Eye (tissue), 1 donor: ENCODE measurements around the gene PLXNA2.

Experiments
- DNase-seq: peaks from one replicate; pipeline ENCODE4 v3.0.0-alpha.2; 2015

Gene PLXNA2

DNA sequence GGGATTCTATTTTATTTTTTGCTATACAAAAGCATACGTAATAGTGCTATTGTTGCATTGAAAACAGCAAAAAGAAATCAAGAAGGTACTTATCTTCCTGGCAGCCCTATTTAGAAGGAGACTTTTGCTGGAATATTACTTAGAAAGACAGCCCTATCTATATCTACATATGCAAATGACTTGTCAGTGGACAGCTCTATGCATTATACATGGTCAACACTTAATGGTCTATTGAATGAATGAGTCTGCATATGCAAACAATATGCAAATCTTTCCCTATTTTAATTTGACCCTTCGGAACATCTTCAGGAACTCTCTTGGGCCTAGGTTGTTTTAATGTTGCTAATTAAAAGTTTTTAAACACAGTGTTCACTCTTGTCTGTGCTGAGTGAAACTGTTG, 110.8 kb downstream of the PLXNA2 start:
- no peak for DNase-seq

DNA sequence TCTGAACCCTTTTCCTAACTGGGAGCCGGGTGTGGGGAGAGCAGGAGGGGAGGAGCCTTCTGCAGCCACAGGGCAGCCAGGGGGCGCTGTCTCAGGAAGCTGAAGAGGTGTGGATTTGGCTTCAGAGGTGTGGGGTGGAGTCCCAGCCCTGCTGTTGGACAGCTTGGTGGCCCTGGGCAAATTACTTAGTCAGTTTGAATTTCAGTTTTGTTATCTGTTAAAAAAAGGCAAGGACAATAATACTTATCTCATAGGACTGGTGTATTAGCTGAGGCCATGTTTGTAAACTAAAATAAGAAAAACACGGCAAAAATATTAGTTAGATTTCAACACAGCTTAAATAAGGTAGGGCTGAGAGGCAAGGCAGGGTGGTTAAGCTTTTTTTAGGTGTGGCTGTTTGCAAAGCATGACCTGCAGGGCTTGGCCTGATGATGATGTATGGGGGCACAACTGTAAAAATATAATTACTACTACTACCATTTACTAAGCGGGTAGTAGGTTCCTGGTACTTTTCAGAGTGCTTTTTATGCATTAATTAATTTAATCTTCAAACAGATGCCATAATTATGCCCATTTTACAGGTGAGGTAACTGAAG, 111.8 kb downstream of the PLXNA2 start:
- DNase-seq: peak; percentile 82

DNA sequence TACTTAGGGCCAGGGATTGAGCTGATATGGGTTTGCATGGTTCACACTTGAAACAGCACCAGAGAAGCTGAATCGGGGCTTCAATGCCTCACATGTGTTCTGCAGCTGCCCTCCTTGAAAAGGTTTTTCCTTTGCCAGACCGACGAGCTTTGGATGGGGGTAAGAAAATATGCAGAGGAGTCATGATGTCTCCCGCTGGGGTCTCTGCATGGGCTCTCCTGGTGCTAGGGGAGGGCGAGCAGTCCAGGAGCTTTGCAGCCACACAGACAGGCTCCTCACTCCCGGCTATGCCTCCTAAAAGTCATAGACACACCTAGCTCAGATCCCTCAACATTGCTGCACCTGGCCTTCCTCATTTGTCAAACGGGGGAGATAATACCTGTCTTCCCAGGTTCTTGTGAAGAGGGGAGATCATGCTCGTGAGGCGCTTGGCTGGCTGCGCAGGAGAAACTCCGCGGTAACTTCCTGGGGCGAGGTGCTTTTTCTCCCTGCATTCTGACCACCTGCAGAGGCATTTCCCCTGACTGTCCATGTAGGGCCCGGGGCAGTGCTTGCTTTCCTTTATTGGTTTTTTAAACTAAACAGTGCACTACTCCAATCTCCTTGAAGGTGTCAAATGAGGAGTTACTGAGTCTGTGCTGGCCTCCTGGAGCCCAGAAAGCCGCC, 112.4 kb downstream of the PLXNA2 start:
- no peak for DNase-seq

DNA sequence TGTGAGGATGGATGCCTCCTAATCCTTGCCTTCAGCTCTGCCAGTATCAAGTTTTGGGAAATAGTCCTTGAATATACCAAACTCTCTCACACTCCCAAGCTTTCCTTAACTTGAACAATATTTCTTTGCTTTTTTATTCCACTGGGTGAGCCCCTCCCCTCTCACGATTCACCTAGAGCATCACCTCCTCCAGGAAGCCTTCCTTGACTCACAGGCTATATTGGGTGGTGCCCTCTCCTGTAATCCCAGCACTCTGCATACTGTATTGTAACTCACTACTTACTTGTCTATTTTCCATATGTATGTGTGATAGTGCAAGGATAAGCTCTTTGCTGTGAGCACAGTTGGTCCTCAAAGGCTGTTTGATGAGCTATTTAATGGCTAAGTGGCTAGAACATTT, 114.7 kb downstream of the PLXNA2 start:
- no peak for DNase-seq

DNA sequence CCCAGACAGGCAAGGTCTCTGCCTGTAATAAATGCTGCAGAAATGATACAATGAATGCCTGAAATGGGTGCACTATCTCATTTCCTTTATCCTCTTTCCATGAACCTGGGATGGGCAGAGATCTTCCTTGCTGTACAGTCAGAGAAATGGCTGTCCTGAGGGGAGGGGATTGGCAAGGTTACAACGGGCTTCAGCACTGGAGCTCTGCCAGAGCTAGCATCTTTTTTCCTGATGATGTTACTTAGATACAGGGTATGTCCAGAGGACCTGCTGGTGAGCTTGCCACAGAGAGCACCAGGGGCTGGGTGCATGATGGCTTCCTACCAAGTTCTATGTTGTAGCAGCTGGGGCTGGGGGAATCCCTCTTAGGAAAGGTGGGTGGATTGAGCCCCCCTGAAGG, 115.1 kb downstream of the PLXNA2 start:
- DNase-seq: no peak

DNA sequence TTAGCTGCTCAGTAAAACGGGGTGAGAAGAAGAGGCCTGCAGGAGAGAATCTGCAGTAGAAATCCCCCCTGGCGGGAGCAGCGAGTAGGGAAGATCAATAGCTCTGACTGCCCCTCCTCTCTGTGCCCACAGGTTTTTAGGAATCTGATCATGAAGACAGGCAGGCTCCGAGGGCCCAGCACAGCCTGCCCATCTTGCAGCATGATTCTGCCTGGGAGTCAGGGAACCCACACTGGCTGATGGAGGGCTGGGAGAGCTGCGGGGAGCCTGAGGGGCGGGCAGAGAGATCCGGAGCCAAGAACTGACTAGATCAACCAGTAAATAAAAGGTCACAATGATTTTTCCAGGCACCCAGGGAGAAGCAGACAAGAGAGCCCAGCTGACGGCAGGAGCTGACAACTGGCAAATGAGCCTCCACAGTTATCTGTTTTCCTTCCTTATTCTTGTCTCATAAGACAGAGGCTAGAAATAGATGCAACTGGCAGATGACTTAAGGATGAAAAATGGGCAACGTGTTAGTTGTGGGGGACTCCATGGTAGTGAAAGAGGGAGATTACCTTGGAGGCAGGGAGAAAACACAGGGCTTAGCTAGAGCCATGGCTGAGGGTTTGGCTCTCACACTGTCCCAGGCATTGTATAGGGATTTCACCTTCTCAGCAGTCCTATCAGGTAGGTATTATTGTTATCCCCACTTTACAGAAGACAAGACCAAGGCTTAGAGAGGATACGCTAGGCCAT, 116.2 kb downstream of the PLXNA2 start:
- DNase-seq: no peak

DNA sequence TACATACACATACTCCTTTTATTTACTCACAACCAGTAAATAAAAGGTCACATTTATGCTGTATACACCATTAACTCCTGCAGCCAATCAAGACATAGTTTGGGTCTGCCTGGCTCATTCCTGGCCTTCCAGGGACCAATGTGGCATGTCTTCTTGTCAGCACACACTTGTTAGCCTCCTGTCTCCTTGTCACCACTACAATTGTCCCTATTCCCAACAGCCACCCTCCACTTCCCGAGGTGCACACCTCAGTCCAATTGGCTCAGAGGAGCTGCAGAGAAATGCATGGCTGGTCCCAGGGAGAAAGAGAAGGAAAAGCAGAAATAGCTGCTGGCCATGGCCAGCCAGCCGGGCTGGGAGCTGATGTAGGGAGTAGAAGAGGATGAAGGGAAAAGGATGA, 116.9 kb downstream of the PLXNA2 start:
- DNase-seq: no peak

DNA sequence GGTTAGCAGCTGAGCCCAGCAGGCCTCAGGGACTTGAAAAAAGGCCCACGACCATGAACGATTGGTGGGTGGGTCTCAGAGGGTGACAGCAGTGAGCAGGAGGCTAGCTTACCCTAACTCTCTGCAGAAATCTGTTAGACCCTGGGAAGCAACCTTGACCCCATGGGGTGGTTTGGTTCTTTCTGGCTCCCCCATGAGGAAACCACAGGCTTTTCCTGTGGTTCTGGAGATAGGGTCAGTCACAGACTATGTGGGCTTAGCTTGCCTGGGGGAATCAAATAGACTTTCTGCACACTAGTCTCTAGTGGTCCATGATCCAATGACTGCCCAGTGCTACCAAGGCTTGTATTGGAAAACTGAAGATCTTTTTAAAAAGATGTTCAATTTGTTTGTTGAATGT, 118.1 kb downstream of the PLXNA2 start:
- DNase-seq: no peak

DNA sequence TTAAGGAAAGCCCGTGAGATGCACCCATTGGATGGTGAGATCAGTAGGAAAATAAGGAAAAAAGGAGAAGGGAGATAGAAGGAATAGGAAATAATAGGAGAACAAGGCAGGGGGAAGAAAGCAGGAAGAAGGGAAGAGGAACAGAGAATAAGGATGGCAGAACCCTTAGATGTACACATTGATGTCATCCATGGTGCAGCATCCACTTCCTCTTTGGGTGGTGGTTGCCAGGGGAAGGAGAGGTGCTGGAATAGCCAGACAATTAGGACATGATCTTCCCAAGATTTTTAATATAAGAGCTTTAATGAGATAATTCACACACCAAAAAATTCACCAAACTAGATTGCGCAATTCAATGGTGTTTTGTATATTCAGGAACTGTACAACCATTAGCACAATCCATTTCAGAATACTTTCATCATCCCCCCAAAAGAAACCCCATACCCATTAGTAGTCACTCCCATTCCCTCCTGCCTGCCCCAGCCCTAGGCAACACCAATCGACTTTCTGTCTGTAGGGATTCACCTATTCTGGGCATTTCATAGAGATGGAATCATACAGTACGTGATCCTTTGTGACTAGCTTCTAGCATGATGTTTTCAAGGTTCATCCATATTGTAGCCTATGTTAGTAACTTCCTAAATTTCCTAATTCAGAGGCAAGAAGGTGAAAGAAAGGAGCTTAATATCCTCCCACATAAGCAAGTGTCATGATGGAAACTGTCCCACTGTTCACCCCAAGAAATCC, 121.4 kb downstream of the PLXNA2 start:
- no peak for DNase-seq

DNA sequence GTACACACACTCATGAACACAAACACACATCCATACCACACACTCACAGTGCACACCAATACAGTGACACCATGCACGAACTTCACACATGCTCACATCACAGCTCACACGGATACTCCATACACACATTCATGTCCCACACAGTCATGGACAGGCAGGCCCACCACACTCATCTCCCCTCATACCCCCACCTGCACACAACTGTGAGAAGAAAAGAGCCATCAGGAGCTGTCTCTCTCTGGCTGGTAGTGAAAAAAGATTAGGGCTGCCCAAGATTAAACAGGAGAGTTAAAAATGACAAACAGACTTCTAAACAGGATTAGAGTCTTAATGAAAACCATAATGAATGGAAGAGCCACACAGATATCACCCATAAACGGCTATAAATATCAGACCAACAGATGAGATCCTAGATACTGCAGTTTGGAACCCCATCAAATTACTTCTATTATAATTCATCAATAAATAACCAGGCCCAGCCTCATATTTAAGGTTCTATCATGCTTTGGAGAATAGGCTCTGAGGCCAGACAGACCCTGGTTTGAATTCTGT, 122.3 kb downstream of the PLXNA2 start:
- DNase-seq: no peak

DNA sequence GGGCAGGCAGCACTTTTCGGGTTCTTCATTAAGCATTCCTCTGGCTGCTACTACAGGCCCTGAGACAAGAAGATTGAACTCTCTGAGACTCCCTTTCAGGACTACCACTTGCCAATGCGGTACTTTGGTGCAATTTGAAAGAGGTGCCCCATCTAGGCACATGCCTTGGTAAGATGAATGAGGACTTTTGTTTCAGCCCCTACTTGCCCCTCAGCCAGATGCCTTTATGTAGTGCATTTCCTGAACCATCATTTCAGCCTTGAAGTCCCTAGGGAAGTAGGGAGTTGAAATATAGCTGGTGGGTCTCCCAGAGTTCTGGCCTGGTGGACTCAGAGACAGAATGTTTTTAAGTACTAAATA, 123.8 kb downstream of the PLXNA2 start:
- DNase-seq: no peak

DNA sequence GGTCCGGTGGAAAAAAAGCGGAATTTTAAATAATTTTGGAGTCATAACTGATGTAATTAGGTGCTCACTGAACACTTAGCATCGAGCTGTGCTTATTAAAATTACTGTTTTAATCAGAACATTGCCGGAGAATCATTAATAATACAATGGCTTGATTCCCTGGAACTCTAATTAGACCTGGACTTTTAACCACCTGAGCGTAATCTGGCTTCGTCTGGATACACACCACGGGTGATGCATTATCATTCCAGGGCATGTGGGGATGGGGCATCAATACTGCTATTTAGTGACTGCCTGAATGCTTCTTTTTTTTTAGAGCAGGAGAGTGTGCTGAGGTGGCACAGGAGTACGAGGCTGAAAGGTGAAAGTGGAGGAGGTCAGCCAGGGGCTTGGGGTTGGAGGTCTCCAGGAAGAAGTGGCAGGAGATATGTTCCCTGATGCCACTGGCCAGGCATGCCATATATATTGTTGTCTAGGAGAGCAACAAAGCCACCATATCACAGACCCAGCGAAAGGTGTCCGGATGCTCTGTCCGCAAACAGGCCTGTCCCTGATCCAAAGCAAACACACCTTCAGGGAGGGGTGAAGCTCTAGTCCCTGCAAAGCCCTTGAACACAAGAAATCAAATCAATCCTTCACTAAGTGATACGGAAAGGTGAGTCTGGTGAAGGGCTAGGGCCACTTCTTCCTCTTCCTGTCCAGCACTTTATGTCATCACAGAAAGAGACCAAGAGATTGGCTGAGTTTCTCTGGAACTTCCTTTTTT, 125.2 kb downstream of the PLXNA2 start:
- no peak for DNase-seq

DNA sequence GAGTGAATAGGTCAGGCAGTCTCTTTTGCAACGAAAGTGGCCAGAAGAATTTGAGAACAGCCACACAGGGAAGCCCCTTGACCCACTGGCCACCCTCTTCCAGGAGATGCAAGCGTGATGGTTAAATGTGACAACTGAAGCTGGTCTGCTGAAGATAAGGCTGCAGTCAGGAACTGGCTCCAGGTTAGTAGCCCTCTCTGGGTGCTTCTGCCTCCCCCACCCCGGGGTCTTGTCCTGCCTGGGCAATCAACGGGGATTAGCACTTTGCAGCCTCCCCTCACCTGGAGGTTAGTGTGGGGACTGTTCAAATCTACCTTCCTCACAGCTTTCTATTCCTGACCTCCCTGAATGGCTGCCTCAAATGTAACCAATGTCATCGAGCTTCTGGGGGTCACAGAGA, 125.9 kb downstream of the PLXNA2 start:
- no peak for DNase-seq

DNA sequence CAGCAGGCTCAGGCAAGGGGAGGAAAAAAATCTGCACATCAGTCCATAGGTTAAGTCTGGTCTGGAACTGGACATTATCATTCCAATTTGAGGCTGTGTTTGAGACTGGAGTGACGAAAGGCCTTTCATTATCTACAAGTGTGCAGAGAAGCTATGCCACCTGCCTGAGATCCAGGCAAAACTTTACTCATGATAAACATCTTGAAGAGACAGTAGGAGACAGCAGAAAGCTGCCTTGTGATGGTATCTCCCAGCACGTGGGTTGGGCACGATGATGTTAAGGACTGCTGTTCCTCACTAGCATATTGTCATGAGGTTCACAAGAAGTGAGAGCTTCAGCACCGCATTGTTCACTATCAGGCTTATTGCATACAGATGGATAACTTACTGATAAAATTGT, 126.4 kb downstream of the PLXNA2 start:
- no peak for DNase-seq

DNA sequence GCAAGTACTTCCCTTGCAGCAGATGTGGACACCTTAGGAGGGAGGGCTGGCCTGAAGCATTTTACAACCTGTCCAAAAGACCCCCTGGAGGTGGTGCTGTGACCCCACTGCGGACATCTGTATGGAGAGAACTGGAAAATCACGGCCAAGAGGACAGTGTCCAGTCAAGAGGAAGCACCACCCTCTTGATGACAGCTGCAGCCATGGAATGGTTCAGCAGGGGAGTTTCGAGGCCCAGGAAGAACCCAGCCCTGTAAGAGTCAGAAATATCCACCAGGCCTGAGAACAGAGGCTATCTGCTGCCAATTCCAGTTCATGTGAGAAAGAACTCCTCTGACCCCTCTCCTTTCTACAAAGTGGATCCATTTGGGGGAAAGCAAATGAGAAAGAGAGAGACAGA, 126.8 kb downstream of the PLXNA2 start:
- no peak for DNase-seq

DNA sequence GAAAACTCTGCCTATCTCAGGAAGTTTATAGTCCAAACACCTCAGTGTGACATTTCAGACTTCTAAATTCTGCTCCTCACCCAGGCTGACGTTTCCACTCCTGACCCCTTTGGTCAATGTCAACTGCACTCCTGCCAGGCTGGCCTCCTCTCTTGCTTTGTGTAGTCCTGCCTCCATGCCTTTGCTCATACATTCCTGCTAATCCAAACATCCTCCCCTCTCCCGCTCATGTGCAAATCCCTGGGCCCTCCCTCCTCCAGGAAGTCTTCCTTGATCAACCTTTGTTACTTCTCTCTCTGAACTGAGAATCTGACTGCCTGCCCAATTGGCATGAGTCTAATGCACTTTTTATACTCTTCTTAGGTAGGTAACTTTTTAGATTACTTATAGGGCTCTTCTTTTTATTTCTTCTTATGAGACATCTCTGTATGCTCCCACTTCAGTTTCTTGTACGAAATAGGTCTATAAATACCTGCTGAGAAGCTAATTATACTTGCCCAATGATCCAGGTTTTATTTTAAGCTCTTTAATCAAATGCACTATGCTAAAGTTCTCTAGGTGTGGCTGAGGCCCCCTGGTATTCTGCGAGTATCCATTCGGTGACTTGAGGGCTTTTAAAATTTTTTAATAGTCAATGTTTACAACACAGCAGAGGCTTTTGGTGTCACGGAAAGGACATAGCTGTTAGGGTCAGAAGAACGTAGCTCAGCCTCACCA, 128.1 kb downstream of the PLXNA2 start:
- DNase-seq: no peak

DNA sequence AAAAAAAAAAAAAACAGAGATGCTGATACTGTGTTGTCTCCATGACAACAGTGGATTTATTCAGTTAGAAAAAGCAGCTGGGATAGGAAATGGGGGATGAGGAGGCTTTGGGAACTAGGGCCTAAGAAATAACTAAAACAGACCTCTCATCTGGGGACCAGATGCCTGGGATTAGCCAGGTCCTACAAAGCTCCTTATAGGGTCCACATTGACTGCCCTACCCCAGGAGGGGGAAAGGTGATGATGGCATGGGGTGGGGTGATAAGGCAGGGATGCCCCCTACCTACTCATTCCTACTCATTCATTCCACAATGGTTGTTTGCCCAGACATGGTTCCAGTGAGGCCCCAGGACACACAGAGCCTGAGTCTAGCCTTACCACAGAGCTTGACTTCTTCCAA, 131.2 kb downstream of the PLXNA2 start:
- DNase-seq: no peak

DNA sequence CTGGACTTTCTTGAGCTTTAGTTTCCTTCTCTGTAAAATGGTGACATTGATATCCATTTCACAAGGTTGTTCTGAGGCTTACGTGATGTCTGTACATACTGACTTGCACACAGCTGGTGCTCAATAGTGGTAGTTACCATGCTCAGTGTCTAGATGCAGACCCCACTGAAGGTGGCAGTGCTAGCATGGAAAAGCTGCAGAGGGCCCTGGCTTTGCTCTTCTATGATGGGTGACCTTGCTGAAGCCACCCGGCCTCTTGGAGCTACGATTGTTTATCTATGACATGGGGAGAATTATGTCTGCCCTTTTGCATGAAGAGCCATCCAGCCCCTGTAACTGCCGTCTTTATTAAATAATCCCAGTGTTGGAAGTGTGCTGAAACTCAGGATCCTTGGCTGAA, 131.8 kb downstream of the PLXNA2 start:
- DNase-seq: no peak

DNA sequence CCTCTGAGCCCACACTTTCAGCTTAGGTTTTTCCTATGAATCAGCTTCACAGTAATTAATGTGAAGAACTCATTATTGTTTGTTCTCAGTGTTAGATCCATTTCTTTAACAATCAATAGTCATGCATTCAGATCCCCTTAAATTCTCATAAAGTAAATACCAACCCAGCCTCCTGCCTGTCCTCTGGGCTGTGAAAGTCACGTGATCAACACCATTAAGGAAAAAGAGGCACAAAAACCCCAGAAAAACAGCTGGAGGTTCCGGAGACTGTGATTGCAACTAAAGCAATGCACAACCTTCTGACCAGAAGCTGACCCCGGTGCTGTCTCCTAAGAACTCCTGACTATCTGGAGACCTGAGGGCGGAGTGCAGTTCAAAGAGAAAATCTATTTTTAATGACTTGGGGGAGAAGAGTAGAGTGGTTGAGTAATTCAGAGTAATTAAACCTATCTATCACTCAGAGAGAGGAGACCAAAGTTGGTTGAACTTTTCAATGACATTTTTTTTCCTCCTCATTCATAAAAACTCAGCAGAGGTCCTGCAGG, 132.5 kb downstream of the PLXNA2 start:
- DNase-seq: no peak

DNA sequence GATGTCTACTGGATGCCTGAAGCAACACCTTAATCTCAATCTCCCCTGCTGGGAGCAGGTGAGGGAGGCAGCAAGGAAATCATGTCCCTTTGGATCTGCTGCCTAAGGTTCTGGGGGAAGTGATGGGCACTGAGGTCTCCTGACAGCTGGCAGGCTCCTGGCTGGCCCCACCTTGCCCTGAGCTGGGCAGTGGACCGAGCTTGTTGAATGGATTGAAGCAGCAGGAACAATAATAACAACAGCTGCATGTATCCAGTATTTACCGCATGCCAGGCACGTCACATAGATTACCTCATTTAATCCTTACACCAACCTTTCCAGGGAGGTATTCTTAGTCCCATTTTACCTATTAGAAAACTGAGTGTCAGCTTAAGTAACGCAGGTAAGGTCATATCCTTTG, 133.9 kb downstream of the PLXNA2 start:
- DNase-seq: no peak

DNA sequence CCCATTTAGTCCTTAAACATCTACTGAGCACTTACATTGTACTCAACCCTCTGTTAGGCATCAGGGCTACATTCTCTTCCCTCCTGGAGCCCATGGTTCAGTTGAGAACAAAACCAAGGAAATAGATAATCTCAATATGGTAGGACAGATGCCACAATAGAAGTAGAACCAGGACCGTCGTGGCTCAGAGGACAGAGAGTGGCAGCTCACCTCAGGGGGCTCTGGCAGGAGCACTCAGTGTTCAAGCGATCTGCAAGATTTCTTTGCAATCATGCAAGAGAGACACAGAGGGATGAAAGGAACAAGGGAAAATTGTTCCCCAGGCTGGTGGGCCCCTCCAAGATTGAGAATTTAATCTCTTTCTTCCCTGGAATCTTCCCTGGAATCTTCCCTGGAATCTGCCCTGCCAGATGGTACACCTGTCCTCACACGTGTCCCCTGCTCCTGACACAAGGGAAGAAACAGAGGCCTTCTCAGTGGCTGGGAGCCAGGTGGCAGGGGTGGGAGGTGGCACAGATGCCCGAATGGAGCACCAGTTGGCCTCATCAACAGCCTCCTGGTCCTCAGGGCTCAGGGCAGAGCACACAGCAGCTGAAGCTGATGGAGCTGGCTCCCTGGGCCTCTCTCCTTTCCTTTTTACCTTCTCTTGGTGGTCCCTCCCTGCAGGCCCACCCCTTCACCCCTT, 135.4 kb downstream of the PLXNA2 start:
- DNase-seq: no peak
